Nephron progenitor cell (in vitro differentiated cells): ENCODE measurements around the gene CFAP46.

Source experiments
- DNase-seq: peaks from one replicate; pipeline ENCODE4 v3.0.0; 2021
- H3K27ac Mint-ChIP-seq: 2 replicates; pipeline ENCODE4 v1.8.0; 2021; ENCODE audit warnings: mild to moderate bottlenecking, moderate library complexity, mixed read lengths
- H3K27me3 Mint-ChIP-seq: 2 replicates; pipeline ENCODE4 v1.8.0; 2021; ENCODE audit warnings: mild to moderate bottlenecking, low read depth, mixed read lengths; ENCODE audit not compliant: poor library complexity
- H3K36me3 Mint-ChIP-seq: 2 replicates; pipeline ENCODE4 v1.8.0; 2021; ENCODE audit warnings: low read depth, mixed read lengths
- H3K4me1 Mint-ChIP-seq: 2 replicates; pipeline ENCODE4 v1.8.0; 2021; ENCODE audit warnings: mixed read lengths
- H3K4me3 Mint-ChIP-seq: 2 replicates; pipeline ENCODE4 v1.8.0; 2021; ENCODE audit warnings: mild to moderate bottlenecking, moderate library complexity, mixed read lengths
- H3K9me3 Mint-ChIP-seq: 2 replicates; pipeline ENCODE4 v1.8.0; 2021; ENCODE audit warnings: mild to moderate bottlenecking, moderate library complexity, mixed read lengths
- TF ChIP-seq, protein P1 (sequence below): fragments of 200-600 bp; sonication (generic); IDR thresholded peaks from 2 replicates; pipeline ENCODE4 v1.5.0; 2021; ENCODE audit warnings: antibody characterized with exemption

The CFAP46 gene

GRCh38 chr10:132861884-132862461 is 80.4 kb downstream of the CFAP46 start:
- TF ChIP-seq, protein P1, sequence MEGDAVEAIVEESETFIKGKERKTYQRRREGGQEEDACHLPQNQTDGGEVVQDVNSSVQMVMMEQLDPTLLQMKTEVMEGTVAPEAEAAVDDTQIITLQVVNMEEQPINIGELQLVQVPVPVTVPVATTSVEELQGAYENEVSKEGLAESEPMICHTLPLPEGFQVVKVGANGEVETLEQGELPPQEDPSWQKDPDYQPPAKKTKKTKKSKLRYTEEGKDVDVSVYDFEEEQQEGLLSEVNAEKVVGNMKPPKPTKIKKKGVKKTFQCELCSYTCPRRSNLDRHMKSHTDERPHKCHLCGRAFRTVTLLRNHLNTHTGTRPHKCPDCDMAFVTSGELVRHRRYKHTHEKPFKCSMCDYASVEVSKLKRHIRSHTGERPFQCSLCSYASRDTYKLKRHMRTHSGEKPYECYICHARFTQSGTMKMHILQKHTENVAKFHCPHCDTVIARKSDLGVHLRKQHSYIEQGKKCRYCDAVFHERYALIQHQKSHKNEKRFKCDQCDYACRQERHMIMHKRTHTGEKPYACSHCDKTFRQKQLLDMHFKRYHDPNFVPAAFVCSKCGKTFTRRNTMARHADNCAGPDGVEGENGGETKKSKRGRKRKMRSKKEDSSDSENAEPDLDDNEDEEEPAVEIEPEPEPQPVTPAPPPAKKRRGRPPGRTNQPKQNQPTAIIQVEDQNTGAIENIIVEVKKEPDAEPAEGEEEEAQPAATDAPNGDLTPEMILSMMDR: no peak
- no peaks in the 10 kb centered on the region for H3K36me3 Mint-ChIP-seq
- peaks cover 5% of the 10 kb centered on the region for H3K27me3 Mint-ChIP-seq
- H3K27ac Mint-ChIP-seq: no peak overlapping the region
- no peak for DNase-seq
- peaks cover 67% of the 10 kb centered on the region for H3K4me1 Mint-ChIP-seq
- H3K9me3 Mint-ChIP-seq: peaks cover 3% of the 10 kb centered on the region
- H3K4me3 Mint-ChIP-seq: no peak overlapping the region

GRCh38 chr10:132861116-132861691 is 81.2 kb downstream of the CFAP46 start:
- H3K27me3 Mint-ChIP-seq: peaks cover 5% of the 10 kb centered on the region

DNA sequence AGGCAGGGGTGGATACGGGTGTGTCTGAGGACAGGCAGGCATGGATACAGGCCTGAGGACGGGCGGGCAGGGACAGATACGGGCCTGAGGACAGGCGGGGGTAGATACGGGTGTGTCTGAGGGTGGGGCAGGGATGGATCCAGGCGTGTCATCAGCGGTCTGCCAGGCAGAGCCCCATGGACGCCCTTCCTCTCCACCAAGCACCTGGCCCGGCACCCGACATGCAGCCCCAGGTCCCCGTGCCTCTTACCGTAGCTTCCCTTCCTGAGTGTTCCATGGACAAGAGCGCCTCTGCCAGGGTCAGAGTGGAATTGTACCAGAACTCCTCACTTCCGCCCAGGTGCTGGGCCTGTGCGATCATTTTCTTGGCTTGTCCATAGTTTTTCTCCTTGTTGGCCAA is 81.8 kb downstream of the CFAP46 start:
- Mint-ChIP-seq H3K27me3 (peaks cover 8% of the 10 kb centered on the region), H3K4me3 (no peak overlapping the region), H3K9me3 (peaks cover 16% of the 10 kb centered on the region), H3K36me3 (no peaks in the 10 kb centered on the region), H3K4me1 (peaks cover 54% of the 10 kb centered on the region), H3K27ac (peak overlapping the region; percentile 71)
- DNase-seq: no peak
- TF ChIP-seq, protein P1: no peak

More at GRCh38 chr10:132861116-132861691, 81.2 kb downstream of the CFAP46 start:
- TF ChIP-seq, protein P1: no peak
- Mint-ChIP-seq H3K9me3 (peaks cover 10% of the 10 kb centered on the region), H3K4me3 (no peak overlapping the region), H3K36me3 (no peaks in the 10 kb centered on the region), H3K27ac (peak overlapping the region; percentile 77), H3K4me1 (peaks cover 59% of the 10 kb centered on the region)
- DNase-seq: no peak

DNA sequence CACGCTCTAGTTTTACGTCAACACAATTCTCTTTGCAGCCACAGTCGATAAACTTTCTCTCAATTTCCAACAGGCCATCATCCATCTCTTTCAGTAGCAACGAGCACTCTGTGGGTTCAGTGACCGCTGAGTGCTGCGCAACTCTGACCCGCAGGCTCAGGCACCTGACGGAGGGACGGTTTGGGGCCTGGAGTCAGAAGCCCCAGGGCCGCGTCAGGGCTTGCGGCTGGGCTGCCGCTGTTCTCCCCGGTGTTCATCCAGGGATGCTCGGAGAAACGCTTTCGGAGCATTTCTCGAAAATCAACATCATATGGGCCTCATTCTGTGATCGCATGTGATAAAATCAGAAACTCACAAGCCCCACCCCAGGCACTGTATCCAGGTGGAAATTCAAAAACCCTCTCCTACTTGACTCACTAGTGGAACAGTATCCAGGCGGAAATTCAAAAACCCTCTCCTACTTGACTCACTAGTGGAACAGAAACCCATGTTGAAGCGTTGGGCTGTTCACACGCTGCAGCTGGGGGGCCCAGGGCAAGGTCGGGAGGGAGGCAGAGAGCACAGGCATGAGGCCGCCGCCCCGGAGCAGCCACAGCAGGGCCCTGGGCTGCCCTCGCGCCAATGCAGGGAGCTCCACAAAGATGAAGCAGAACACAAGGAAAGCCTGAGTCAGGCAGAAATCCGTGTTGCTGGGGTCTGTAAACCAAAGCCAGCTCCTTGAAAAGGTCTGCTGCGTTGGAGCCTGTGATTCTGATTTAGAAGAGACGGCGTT is 83.1 kb downstream of the CFAP46 start:
- Mint-ChIP-seq H3K27me3 (peaks cover 13% of the 10 kb centered on the region), H3K36me3 (no peaks in the 10 kb centered on the region), H3K27ac (no peak overlapping the region), H3K9me3 (peaks cover 22% of the 10 kb centered on the region), H3K4me1 (peaks cover 42% of the 10 kb centered on the region), H3K4me3 (no peak overlapping the region)
- no peak for DNase-seq
- TF ChIP-seq, protein P1: no peak

- no peaks in the 10 kb centered on the region for H3K36me3 Mint-ChIP-seq
- H3K9me3 Mint-ChIP-seq: peaks cover 28% of the 10 kb centered on the region
- no peak for DNase-seq
- H3K4me3 Mint-ChIP-seq: no peak overlapping the region
- peaks cover 16% of the 10 kb centered on the region for H3K27me3 Mint-ChIP-seq
- TF ChIP-seq, protein P1: no peak
- peaks cover 36% of the 10 kb centered on the region for H3K4me1 Mint-ChIP-seq
- no peak overlapping the region for H3K27ac Mint-ChIP-seq
Observed at GRCh38 chr10:132858121-132859081, 84.0 kb downstream of the CFAP46 start.
